ENCODE measurements around the gene PPM1H. TPM values are rescaled to one million over a fixed set of nuclear protein-coding genes. Genes with fewer than 3 reads are reported as not detected.
A peak's percentile ranks its signal among the peaks of the same experiment; 100 is the strongest.

Gene PPM1H
- total RNA-seq, 4 donors from 2014 or later, result 0.83 to 3.0 (median 2.3) TPM

- 76% methylated on average over 3 of the region's 3 CpGs for WGBS
- Histone ChIP-seq H3K27ac (replicated peaks in 1 of 4) (no peak overlapping the region), H3K9me3 (no peaks in the 10 kb centered on the region), H3K27me3 (no peaks in the 10 kb centered on the region), H3K4me1 (peaks cover 0 to 32% (median 27%) of the 10 kb centered on the region in 4 donors), H3K36me3 (no peaks in the 10 kb centered on the region), H3K4me3 (no peak overlapping the region)
- no peak for DNase-seq (ENCODE audit: extremely low spot score)
- intact Hi-C loops (cut with DNase I), result no loop called here
- no peak for TF ChIP-seq CTCF (IDR thresholded peaks at IDR 0.05)
- TF ChIP-seq EP300 (IDR thresholded peaks at IDR 0.05), result no peak
- TF ChIP-seq POLR2AphosphoS5 (IDR thresholded peaks at IDR 0.05), result no peak
- TF ChIP-seq POLR2A (IDR thresholded peaks at IDR 0.05; ENCODE audit: low read depth), result no peak
Measured at GRCh38 chr12:62686938-62687337, 248.0 kb downstream of the PPM1H start.

GRCh38 chr12:62684570-62685295 lies 250.2 kb downstream of the PPM1H start:
- 63% methylated on average over 7 of the region's 7 CpGs for WGBS
- TF ChIP-seq EP300 (IDR thresholded peaks at IDR 0.05), result no peak
- peak in 1 of 2 donors; percentile 27 for TF ChIP-seq POLR2AphosphoS5 (IDR thresholded peaks at IDR 0.05)
- Histone ChIP-seq H3K36me3 (no peaks in the 10 kb centered on the region), H3K9me3 (no peaks in the 10 kb centered on the region), H3K27ac (replicated peaks in 1 of 4) (peak overlapping the region; percentile 61 to 75 (median 72)), H3K27me3 (no peaks in the 10 kb centered on the region), H3K4me3 (no peak overlapping the region), H3K4me1 (peaks cover 0 to 32% (median 29%) of the 10 kb centered on the region in 4 donors)
- intact Hi-C loops (cut with DNase I), result no loop called here
- DNase-seq (ENCODE audit: extremely low spot score), result peak; percentile 95

GRCh38 chr12:62683776-62684569 lies 251.0 kb downstream of the PPM1H start:
- no peak for TF ChIP-seq EP300 (IDR thresholded peaks at IDR 0.05)
- no peak for TF ChIP-seq CTCF (IDR thresholded peaks at IDR 0.05)
- no peak for TF ChIP-seq POLR2AphosphoS5 (IDR thresholded peaks at IDR 0.05)
- TF ChIP-seq POLR2A (IDR thresholded peaks at IDR 0.05; ENCODE audit: low read depth), result no peak
- peaks cover 0 to 29% (median 24%) of the 10 kb centered on the region in 4 donors for H3K4me1 ChIP-seq
- no peak overlapping the region for H3K4me3 ChIP-seq
- H3K9me3 ChIP-seq, result no peaks in the 10 kb centered on the region
- no peaks in the 10 kb centered on the region for H3K27me3 ChIP-seq
- H3K36me3 ChIP-seq, result no peaks in the 10 kb centered on the region
- H3K27ac ChIP-seq (replicated peaks in 1 of 4), result peak overlapping the region; percentile 61 to 75 (median 72)
- no peak for DNase-seq (ENCODE audit: extremely low spot score)
- 44% methylated on average over 7 of the region's 7 CpGs for WGBS
- intact Hi-C loops (cut with DNase I), result no loop called here

GRCh38 chr12:62681306-62681705 lies 253.6 kb downstream of the PPM1H start:
- Histone ChIP-seq H3K4me1 (peaks cover 0 to 29% (median 23%) of the 10 kb centered on the region in 4 donors), H3K4me3 (no peak overlapping the region), H3K36me3 (no peaks in the 10 kb centered on the region), H3K9me3 (no peaks in the 10 kb centered on the region), H3K27me3 (no peaks in the 10 kb centered on the region), H3K27ac (replicated peaks in 1 of 4) (no peak overlapping the region)
- DNase-seq (ENCODE audit: extremely low spot score), result no peak
- WGBS, result 96% methylated on average over 4 of the region's 4 CpGs
- intact Hi-C loops (cut with DNase I), result no loop called here
- no peak for TF ChIP-seq EP300 (IDR thresholded peaks at IDR 0.05)
- TF ChIP-seq CTCF (IDR thresholded peaks at IDR 0.05), result no peak
- no peak for TF ChIP-seq POLR2A (IDR thresholded peaks at IDR 0.05; ENCODE audit: low read depth)
- no peak for TF ChIP-seq POLR2AphosphoS5 (IDR thresholded peaks at IDR 0.05)

- Histone ChIP-seq H3K36me3 (no peaks in the 10 kb centered on the region), H3K27ac (replicated peaks in 1 of 4) (peak overlapping the region in 1 of 4 donors; percentile 26), H3K9me3 (no peaks in the 10 kb centered on the region), H3K4me1 (peaks cover 0 to 24% (median 16%) of the 10 kb centered on the region in 4 donors), H3K4me3 (no peak overlapping the region), H3K27me3 (no peaks in the 10 kb centered on the region)
- intact Hi-C loops (cut with DNase I), result no loop called here
- whole genome bisulfite sequencing, result 53% methylated on average over 3 of the region's 3 CpGs
- no peak for DNase-seq (ENCODE audit: extremely low spot score)
- no peak for TF ChIP-seq POLR2A (IDR thresholded peaks at IDR 0.05; ENCODE audit: low read depth)
- no peak for TF ChIP-seq CTCF (IDR thresholded peaks at IDR 0.05)
- TF ChIP-seq POLR2AphosphoS5 (IDR thresholded peaks at IDR 0.05), result no peak
- TF ChIP-seq EP300 (IDR thresholded peaks at IDR 0.05), result no peak
Measured at GRCh38 chr12:62679608-62680007, 255.3 kb downstream of the PPM1H start.
